SU-DHL-6 (cell line): Measurements from ENCODE around the gene CHIC1.
"Not testable (repeated sequence)": the region's sequence is repeated elsewhere in the genome, so short reads cannot be mapped to it uniquely, and the experiment has no call there.

Source experiments
- H2AFZ ChIP-seq: fragments of 200-600 bp; sonication (generic); 2 replicates; pipeline ENCODE4 v1.6.1; 2014; ENCODE audit warnings: low read depth, mild to moderate bottlenecking, moderate library complexity, mixed read lengths, antibody characterized with exemption, low read length; ENCODE audit not compliant: severe bottlenecking
- H3F3A ChIP-seq: fragments of 200-600 bp; shearing (Covaris generic); 2 replicates; pipeline ENCODE4 v1.6.0; 2016; ENCODE audit warnings: antibody characterized with exemption, mild to moderate bottlenecking; ENCODE audit not compliant: insufficient read depth
- H3K27ac ChIP-seq: fragments of 200-600 bp; sonication (generic); 2 replicates; pipeline ENCODE4 v1.5.1; 2016; ENCODE audit warnings: low read depth, mild to moderate bottlenecking, low read length, moderate library complexity, mixed read lengths
- H3K27me3 ChIP-seq: fragments of 200-600 bp; sonication (generic), shearing (Covaris generic); 2 replicates; pipeline ENCODE4 v1.6.0; 2014; ENCODE audit warnings: mild to moderate bottlenecking, low read length
- H3K36me3 ChIP-seq: fragments of 200-600 bp; sonication (generic); 2 replicates; pipeline ENCODE4 v1.6.1; 2014; ENCODE audit warnings: mild to moderate bottlenecking, low read length, mixed read lengths
- H3K4me2 ChIP-seq: fragments of 300-600, 200-600 bp; shearing (Covaris generic), sonication (generic); 2 replicates; pipeline ENCODE4 v1.6.0; 2014; ENCODE audit warnings: low read length, low read depth, mild to moderate bottlenecking; ENCODE audit not compliant: poor library complexity, severe bottlenecking
- H3K4me3 ChIP-seq: fragments of 200-600 bp; sonication (generic); 2 replicates; pipeline ENCODE4 v1.5.1; 2014; ENCODE audit warnings: antibody characterized with exemption, low read length, mild to moderate bottlenecking, mixed read lengths; ENCODE audit not compliant: insufficient read depth, poor library complexity, severe bottlenecking
- H3K79me2 ChIP-seq: fragments of 200-600 bp; sonication (generic); 2 replicates; pipeline ENCODE4 v1.6.1; 2014; ENCODE audit warnings: mild to moderate bottlenecking, low read length, moderate library complexity; ENCODE audit not compliant: insufficient read depth
- H3K9ac ChIP-seq: fragments of 200-600 bp; sonication (generic); 2 replicates; pipeline ENCODE4 v1.7.0; 2014; ENCODE audit warnings: mild to moderate bottlenecking, low read length
- H3K9me2 ChIP-seq: fragments of 200-600 bp; sonication (generic); replicated peaks from 2 replicates; pipeline ENCODE4 v1.6.1; 2014; ENCODE audit warnings: low read length; ENCODE audit not compliant: insufficient read depth
- H3K9me3 ChIP-seq: fragments of 200-600 bp; sonication (generic); 2 replicates; pipeline ENCODE4 v1.6.1; 2014; ENCODE audit warnings: low read length, mixed read lengths; ENCODE audit not compliant: insufficient read depth
- H4K20me1 ChIP-seq: fragments of 200-600 bp; sonication (generic); 2 replicates; pipeline ENCODE4 v1.6.1; 2014; ENCODE audit warnings: low read depth, mild to moderate bottlenecking, antibody characterized with exemption, low read length, moderate library complexity, mixed read lengths
- EZH2phosphoT487 ChIP-seq: fragments of 200-600 bp; sonication (generic), shearing (Covaris generic); conservative IDR thresholded peaks from 2 replicates; pipeline ENCODE4 v1.6.1; 2018; ENCODE audit warnings: mild to moderate bottlenecking, antibody characterized with exemption, low read length, moderate library complexity, mixed read lengths
- TF ChIP-seq, protein P1 (sequence below): fragments of 200-600 bp; sonication (generic); IDR thresholded peaks from one replicate; pipeline ENCODE4 v1.5.1; 2017; ENCODE audit warnings: antibody characterized with exemption, mild to moderate bottlenecking, low read length, moderate library complexity; ENCODE audit not compliant: insufficient read depth, poor library complexity, severe bottlenecking

Gene CHIC1

DNA sequence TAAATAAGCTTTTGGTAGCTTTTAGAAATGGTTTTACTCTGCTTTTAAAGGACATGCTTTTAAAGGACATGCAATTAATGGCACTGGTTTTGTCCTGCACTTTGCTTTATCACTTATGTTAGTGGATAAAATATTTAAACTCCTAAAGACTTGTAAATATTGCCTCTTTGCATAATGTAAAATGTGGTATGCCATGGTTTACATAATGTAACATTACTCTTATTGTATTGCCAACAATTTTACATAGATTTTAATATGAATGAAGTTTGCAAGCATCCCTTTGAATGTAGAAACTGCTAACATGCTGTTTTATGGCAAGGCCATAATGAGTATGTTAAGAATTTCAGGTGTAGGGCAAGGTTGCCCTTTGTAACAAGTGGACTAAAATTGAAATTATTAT is 118.4 kb downstream of the CHIC1 start:
- H2AFZ ChIP-seq = no peak overlapping the region
- H4K20me1 ChIP-seq = no peaks in the 10 kb centered on the region
- no peaks in the 10 kb centered on the region for H3K9me2 ChIP-seq
- no peak overlapping the region for H3K9ac ChIP-seq
- H3F3A ChIP-seq = no peaks in the 10 kb centered on the region
- H3K27ac ChIP-seq = no peak overlapping the region
- no peaks in the 10 kb centered on the region for H3K36me3 ChIP-seq
- no peak overlapping the region for H3K4me3 ChIP-seq
- H3K9me3 ChIP-seq = no peaks in the 10 kb centered on the region
- no peaks in the 10 kb centered on the region for H3K79me2 ChIP-seq
- no peak for TF ChIP-seq EZH2phosphoT487
- TF ChIP-seq, protein P1, sequence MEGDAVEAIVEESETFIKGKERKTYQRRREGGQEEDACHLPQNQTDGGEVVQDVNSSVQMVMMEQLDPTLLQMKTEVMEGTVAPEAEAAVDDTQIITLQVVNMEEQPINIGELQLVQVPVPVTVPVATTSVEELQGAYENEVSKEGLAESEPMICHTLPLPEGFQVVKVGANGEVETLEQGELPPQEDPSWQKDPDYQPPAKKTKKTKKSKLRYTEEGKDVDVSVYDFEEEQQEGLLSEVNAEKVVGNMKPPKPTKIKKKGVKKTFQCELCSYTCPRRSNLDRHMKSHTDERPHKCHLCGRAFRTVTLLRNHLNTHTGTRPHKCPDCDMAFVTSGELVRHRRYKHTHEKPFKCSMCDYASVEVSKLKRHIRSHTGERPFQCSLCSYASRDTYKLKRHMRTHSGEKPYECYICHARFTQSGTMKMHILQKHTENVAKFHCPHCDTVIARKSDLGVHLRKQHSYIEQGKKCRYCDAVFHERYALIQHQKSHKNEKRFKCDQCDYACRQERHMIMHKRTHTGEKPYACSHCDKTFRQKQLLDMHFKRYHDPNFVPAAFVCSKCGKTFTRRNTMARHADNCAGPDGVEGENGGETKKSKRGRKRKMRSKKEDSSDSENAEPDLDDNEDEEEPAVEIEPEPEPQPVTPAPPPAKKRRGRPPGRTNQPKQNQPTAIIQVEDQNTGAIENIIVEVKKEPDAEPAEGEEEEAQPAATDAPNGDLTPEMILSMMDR = no peak
- H3K4me2 ChIP-seq = no peak overlapping the region
- H3K27me3 ChIP-seq = no peaks in the 10 kb centered on the region

DNA sequence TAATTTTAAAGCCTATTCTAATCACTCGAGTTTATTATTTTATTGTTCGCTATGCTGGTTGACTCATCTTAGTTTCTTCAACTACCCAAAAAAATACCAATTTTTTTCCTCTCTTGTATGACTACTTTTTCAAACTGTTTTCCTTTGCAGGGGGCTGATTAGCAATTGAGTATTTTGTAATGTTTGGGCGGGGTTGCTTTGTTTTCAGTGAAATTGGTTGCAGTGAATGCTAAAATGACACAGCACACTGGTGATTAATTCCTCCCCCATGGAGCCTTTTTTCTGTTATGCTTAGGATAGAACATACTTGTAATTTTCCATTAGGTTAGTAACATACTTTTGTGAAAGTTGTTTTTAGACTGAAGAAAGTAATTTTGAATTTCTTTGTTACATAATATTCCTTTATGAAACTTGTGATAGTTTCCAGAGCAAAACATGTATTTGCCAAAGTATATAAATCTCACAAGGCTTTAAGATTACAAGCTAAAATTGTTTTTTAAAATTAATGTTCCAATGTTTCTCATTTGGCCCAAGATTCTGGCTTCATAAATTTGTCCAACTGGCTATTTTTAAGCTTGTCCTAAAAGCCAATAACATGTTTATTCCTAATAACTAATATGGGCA is 120.4 kb downstream of the CHIC1 start:
- H4K20me1 ChIP-seq = no peaks in the 10 kb centered on the region
- no peak overlapping the region for H3K4me2 ChIP-seq
- no peaks in the 10 kb centered on the region for H3F3A ChIP-seq
- H3K27ac ChIP-seq = no peak overlapping the region
- no peaks in the 10 kb centered on the region for H3K79me2 ChIP-seq
- H3K9me3 ChIP-seq = no peaks in the 10 kb centered on the region
- H3K36me3 ChIP-seq = no peaks in the 10 kb centered on the region
- H3K9me2 ChIP-seq = no peaks in the 10 kb centered on the region
- no peaks in the 10 kb centered on the region for H3K27me3 ChIP-seq
- TF ChIP-seq, protein P1 = no peak
- TF ChIP-seq EZH2phosphoT487 = no peak
- H3K4me3 ChIP-seq = no peak overlapping the region
- H2AFZ ChIP-seq = no peak overlapping the region
- no peak overlapping the region for H3K9ac ChIP-seq

DNA sequence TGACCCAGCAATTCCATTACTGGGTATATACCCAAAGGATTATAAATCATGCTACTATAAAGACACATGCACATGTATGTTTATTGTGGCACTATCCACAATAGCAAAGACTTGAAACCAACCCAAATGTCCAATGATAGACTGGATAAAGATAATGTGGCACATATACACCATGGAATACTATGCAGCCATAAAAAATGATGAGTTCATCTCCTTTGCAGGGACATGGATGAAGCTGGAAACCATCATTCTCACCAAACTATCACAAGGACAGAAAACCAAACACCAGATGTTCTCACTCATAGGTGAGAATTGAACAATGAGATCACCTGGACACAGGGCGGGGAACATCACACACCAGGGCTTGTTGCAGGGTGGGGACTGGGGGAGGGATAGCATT is 144.0 kb downstream of the CHIC1 start:
- not testable (repeated sequence) for H3K9me3 ChIP-seq, H3K79me2 ChIP-seq, H3K27ac ChIP-seq, H3F3A ChIP-seq, H4K20me1 ChIP-seq, H3K27me3 ChIP-seq, H3K4me2 ChIP-seq, H2AFZ ChIP-seq, H3K36me3 ChIP-seq, H3K4me3 ChIP-seq, H3K9ac ChIP-seq, H3K9me2 ChIP-seq

DNA sequence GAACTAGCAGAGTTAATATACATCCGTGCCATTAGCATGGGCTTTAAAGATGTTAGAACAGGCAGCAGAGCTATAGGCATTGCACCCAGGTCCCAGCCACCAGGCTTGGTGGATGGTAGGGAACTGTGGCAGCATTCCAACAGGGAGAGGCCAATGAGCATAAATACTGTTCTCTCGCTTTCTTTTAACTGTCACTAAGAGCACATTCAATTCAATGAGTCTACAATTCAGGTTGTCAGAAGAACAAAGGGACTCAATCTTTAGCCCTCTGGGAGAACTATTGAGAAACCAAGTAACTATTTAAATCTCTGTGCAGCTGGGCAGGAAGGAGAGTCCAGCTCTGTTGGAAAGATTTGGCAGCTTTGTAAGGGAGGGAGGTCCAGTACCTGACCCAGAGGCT is 165.6 kb downstream of the CHIC1 start:
- Histone ChIP-seq H3K9me3 (no peaks in the 10 kb centered on the region), H3K9ac (no peak overlapping the region), H3K27ac (no peak overlapping the region), H2AFZ (no peak overlapping the region), H3K9me2 (no peaks in the 10 kb centered on the region), H3K27me3 (no peaks in the 10 kb centered on the region), H3K36me3 (no peaks in the 10 kb centered on the region), H4K20me1 (no peaks in the 10 kb centered on the region), H3K79me2 (no peaks in the 10 kb centered on the region), H3F3A (no peaks in the 10 kb centered on the region), H3K4me2 (no peak overlapping the region), H3K4me3 (no peak overlapping the region)
- no peak for TF ChIP-seq EZH2phosphoT487
